Suprapubic skin (tissue), 3 donors: ENCODE measurements around the gene BEST1.

Experiments used
- CTCF ChIP-seq, 2 donors: fragments of 200-600 bp in 1 of 2; fragments of 450-650 bp in 1 of 2; sonication (generic) in 1 of 2; IDR thresholded peaks; one replicate each; pipeline ENCODE4 v1.5.1; 2016 to 2019; ENCODE audit warnings: antibody characterized with exemption in 2 of 2, mild to moderate bottlenecking in 1 of 2, moderate library complexity in 1 of 2
- POLR2AphosphoS5 ChIP-seq, 3 donors: sonication (generic); formaldehyde crosslinking; IDR thresholded peaks; one replicate each; pipeline ENCODE4 v1.6.1; 2017; ENCODE audit warnings: antibody characterized with exemption in 3 of 3

GRCh38 chr11:61956191-61957020 lies 6.3 kb downstream of the BEST1 start:
- TF ChIP-seq CTCF (IDR thresholded peaks at IDR 0.05) (no peak), POLR2AphosphoS5 (IDR thresholded peaks at IDR 0.05) (no peak)
